ENCODE results near the gene C16orf90.

Gene C16orf90

DNA sequence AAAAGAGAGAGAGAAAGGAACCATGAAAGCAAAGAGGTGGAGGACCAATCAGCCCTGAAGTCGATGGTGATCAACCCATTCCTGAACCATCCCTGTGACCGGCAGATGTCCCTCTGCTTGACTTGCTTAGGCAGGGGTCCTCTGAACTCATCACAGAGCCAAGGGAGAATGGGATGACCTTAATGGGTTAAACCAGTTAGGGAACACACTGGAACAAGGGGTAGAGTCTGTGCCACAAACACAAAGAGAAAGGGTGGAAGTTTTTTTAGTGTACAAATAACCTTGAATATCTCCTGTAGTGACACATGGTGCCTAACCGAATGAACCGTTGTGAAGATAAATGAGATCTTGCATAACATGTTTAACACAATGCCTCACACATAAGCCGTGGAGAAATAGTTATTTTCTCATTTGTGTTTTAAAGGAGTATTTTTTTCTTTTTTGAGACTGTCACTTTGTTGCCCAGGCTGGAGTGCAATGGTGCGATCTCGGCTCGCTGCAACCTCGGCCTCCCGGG lies 40.6 kb downstream of the C16orf90 start:
- no peak for ATAC-seq
- TF ChIP-seq, protein P1, sequence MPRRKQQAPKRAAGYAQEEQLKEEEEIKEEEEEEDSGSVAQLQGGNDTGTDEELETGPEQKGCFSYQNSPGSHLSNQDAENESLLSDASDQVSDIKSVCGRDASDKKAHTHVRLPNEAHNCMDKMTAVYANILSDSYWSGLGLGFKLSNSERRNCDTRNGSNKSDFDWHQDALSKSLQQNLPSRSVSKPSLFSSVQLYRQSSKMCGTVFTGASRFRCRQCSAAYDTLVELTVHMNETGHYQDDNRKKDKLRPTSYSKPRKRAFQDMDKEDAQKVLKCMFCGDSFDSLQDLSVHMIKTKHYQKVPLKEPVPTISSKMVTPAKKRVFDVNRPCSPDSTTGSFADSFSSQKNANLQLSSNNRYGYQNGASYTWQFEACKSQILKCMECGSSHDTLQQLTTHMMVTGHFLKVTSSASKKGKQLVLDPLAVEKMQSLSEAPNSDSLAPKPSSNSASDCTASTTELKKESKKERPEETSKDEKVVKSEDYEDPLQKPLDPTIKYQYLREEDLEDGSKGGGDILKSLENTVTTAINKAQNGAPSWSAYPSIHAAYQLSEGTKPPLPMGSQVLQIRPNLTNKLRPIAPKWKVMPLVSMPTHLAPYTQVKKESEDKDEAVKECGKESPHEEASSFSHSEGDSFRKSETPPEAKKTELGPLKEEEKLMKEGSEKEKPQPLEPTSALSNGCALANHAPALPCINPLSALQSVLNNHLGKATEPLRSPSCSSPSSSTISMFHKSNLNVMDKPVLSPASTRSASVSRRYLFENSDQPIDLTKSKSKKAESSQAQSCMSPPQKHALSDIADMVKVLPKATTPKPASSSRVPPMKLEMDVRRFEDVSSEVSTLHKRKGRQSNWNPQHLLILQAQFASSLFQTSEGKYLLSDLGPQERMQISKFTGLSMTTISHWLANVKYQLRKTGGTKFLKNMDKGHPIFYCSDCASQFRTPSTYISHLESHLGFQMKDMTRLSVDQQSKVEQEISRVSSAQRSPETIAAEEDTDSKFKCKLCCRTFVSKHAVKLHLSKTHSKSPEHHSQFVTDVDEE (CRISPR knock-in tag; IDR thresholded peaks at IDR 0.05): no peak
- TF ChIP-seq RARB (CRISPR knock-in tag; IDR thresholded peaks at IDR 0.05): no peak
- TF ChIP-seq, protein P2, sequence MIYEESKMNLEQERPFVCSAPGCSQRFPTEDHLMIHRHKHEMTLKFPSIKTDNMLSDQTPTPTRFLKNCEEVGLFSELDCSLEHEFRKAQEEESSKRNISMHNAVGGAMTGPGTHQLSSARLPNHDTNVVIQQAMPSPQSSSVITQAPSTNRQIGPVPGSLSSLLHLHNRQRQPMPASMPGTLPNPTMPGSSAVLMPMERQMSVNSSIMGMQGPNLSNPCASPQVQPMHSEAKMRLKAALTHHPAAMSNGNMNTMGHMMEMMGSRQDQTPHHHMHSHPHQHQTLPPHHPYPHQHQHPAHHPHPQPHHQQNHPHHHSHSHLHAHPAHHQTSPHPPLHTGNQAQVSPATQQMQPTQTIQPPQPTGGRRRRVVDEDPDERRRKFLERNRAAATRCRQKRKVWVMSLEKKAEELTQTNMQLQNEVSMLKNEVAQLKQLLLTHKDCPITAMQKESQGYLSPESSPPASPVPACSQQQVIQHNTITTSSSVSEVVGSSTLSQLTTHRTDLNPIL (CRISPR knock-in tag; IDR thresholded peaks at IDR 0.05; ENCODE audit: low read depth): no peak
- no peak for TF ChIP-seq ZC3H10 (CRISPR knock-in tag; IDR thresholded peaks at IDR 0.05)
- TF ChIP-seq, protein P3, sequence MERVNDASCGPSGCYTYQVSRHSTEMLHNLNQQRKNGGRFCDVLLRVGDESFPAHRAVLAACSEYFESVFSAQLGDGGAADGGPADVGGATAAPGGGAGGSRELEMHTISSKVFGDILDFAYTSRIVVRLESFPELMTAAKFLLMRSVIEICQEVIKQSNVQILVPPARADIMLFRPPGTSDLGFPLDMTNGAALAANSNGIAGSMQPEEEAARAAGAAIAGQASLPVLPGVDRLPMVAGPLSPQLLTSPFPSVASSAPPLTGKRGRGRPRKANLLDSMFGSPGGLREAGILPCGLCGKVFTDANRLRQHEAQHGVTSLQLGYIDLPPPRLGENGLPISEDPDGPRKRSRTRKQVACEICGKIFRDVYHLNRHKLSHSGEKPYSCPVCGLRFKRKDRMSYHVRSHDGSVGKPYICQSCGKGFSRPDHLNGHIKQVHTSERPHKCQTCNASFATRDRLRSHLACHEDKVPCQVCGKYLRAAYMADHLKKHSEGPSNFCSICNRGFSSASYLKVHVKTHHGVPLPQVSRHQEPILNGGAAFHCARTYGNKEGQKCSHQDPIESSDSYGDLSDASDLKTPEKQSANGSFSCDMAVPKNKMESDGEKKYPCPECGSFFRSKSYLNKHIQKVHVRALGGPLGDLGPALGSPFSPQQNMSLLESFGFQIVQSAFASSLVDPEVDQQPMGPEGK (CRISPR knock-in tag; IDR thresholded peaks at IDR 0.05; ENCODE audit: borderline replicate concordance): no peak
- TF ChIP-seq ZFP30 (CRISPR knock-in tag; IDR thresholded peaks at IDR 0.05): no peak
- no peak for TF ChIP-seq OSR1 (CRISPR knock-in tag; IDR thresholded peaks at IDR 0.05)
- TF ChIP-seq ZNF70 (CRISPR knock-in tag; IDR thresholded peaks at IDR 0.05): no peak
- TF ChIP-seq ISL1 (CRISPR knock-in tag; IDR thresholded peaks at IDR 0.05): no peak
- no peak for TF ChIP-seq TOX (CRISPR knock-in tag; IDR thresholded peaks at IDR 0.05; ENCODE audit: borderline replicate concordance)
- TF ChIP-seq SNAI2 (CRISPR knock-in tag; IDR thresholded peaks at IDR 0.05): no peak
- no peak for TF ChIP-seq PPARA (CRISPR knock-in tag; IDR thresholded peaks at IDR 0.05; ENCODE audit: borderline replicate concordance)
- no peak for TF ChIP-seq TCF4 (CRISPR knock-in tag; IDR thresholded peaks at IDR 0.05; ENCODE audit: borderline replicate concordance)
- no peak for TF ChIP-seq ZNF565 (CRISPR knock-in tag; conservative IDR thresholded peaks at IDR 0.05; ENCODE audit: low read depth)
- TF ChIP-seq ESRRG (CRISPR knock-in tag; IDR thresholded peaks at IDR 0.05): no peak
- TF ChIP-seq GLIS3 (CRISPR knock-in tag; IDR thresholded peaks at IDR 0.05): no peak
- no peak for TF ChIP-seq CSDC2 (CRISPR knock-in tag; IDR thresholded peaks at IDR 0.05)
- no peak for TF ChIP-seq BACH2 (CRISPR knock-in tag; IDR thresholded peaks at IDR 0.05; ENCODE audit: borderline replicate concordance)
- no peak for TF ChIP-seq ZFP3 (CRISPR knock-in tag; IDR thresholded peaks at IDR 0.05)

DNA sequence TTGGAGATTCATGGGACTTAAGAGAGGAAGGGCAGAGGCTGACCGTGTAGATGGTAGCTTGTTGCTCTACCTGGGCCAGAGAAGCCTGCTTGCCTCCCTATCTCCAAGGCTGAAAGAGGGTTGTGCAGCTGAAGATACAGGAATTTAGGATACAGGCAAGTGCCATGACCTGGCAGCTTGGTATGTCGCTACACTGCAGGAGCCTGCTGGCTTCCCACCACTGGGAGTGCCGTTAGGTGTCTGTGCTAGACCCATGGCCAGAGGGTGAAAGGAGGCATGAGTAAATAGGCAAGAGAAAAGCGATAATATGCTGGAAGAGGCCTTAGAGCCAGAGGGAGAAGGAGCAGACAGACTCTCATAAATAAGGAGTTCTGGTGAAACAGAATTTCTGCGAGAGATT lies 41.2 kb downstream of the C16orf90 start:
- no peak for ATAC-seq
- TF ChIP-seq CSDC2 (CRISPR knock-in tag; IDR thresholded peaks at IDR 0.05) (no peak), ZFP30 (CRISPR knock-in tag; IDR thresholded peaks at IDR 0.05) (no peak), TCF4 (CRISPR knock-in tag; IDR thresholded peaks at IDR 0.05; ENCODE audit: borderline replicate concordance) (no peak), ZFP3 (CRISPR knock-in tag; IDR thresholded peaks at IDR 0.05) (no peak)

DNA sequence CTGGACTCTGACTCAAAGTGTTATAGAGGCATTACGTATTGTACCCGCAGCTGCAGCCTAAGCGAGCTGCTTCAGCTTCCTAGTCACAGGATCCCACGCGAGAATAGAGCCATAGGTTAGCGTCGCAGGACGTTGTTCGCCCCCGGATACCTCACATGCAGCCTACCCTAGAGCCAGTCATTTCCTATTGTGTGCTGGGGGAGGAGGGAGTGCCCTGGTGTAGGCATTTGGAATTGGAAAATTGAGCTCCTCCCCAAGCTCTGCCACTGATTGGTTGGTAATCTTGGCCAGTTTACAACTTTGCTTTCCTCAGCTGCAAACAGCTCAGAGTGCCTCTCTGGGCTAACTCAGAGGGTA lies 51.3 kb downstream of the C16orf90 start:
- peak; percentile 82 for ATAC-seq
- TF ChIP-seq, protein P3 (CRISPR knock-in tag; IDR thresholded peaks at IDR 0.05; ENCODE audit: borderline replicate concordance): no peak
- TF ChIP-seq ZFP30 (CRISPR knock-in tag; IDR thresholded peaks at IDR 0.05) (no peak), TCF4 (CRISPR knock-in tag; IDR thresholded peaks at IDR 0.05; ENCODE audit: borderline replicate concordance) (no peak), RARB (CRISPR knock-in tag; IDR thresholded peaks at IDR 0.05) (no peak), ARNTL (CRISPR knock-in tag; IDR thresholded peaks at IDR 0.05; ENCODE audit: borderline replicate concordance, low read depth) (no peak), ZFP3 (CRISPR knock-in tag; IDR thresholded peaks at IDR 0.05) (no peak), PPARA (CRISPR knock-in tag; IDR thresholded peaks at IDR 0.05; ENCODE audit: borderline replicate concordance) (no peak), ZNF70 (CRISPR knock-in tag; IDR thresholded peaks at IDR 0.05) (no peak)
- TF ChIP-seq, protein P2 (CRISPR knock-in tag; IDR thresholded peaks at IDR 0.05; ENCODE audit: low read depth): no peak
- TF ChIP-seq, protein P1 (CRISPR knock-in tag; IDR thresholded peaks at IDR 0.05): no peak
- TF ChIP-seq, protein P4, sequence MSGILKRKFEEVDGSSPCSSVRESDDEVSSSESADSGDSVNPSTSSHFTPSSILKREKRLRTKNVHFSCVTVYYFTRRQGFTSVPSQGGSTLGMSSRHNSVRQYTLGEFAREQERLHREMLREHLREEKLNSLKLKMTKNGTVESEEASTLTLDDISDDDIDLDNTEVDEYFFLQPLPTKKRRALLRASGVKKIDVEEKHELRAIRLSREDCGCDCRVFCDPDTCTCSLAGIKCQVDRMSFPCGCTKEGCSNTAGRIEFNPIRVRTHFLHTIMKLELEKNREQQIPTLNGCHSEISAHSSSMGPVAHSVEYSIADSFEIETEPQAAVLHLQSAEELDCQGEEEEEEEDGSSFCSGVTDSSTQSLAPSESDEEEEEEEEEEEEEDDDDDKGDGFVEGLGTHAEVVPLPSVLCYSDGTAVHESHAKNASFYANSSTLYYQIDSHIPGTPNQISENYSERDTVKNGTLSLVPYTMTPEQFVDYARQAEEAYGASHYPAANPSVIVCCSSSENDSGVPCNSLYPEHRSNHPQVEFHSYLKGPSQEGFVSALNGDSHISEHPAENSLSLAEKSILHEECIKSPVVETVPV (CRISPR knock-in tag; IDR thresholded peaks at IDR 0.05): no peak
- TF ChIP-seq, protein P5, sequence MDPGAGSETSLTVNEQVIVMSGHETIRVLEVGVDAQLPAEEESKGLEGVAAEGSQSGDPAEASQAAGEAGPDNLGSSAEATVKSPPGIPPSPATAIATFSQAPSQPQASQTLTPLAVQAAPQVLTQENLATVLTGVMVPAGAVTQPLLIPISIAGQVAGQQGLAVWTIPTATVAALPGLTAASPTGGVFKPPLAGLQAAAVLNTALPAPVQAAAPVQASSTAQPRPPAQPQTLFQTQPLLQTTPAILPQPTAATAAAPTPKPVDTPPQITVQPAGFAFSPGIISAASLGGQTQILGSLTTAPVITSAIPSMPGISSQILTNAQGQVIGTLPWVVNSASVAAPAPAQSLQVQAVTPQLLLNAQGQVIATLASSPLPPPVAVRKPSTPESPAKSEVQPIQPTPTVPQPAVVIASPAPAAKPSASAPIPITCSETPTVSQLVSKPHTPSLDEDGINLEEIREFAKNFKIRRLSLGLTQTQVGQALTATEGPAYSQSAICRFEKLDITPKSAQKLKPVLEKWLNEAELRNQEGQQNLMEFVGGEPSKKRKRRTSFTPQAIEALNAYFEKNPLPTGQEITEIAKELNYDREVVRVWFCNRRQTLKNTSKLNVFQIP (CRISPR knock-in tag; IDR thresholded peaks at IDR 0.05; ENCODE audit: borderline replicate concordance, low read depth): no peak
